HepG2 (cell line): Measurements from ENCODE around the gene SAMD10. TPM values are rescaled to one million over a fixed set of nuclear protein-coding genes. Genes with fewer than 3 reads are reported as not detected.

Experiments used
- GPBP1L1 ChIP-seq: sonication (generic); formaldehyde crosslinking; IDR thresholded peaks from 2 replicates; pipeline ENCODE4 v1.5.0; 2020; ENCODE audit warnings: mild to moderate bottlenecking, missing genetic modification reagents
- HDAC2 ChIP-seq: sonication (generic); formaldehyde crosslinking; IDR thresholded peaks from 2 replicates; pipeline ENCODE4 v1.4.0; 2020; ENCODE audit warnings: missing genetic modification reagents
- HOXA7 ChIP-seq: sonication (generic); formaldehyde crosslinking; IDR thresholded peaks from 2 replicates; pipeline ENCODE4 v1.8.1; 2022; ENCODE audit warnings: mild to moderate bottlenecking, missing genetic modification reagents, moderate library complexity
- MED1 ChIP-seq: sonication (generic); formaldehyde crosslinking; IDR thresholded peaks from 2 replicates; pipeline ENCODE4 v1.4.0; 2020; ENCODE audit warnings: missing genetic modification reagents
- SNRNP70 ChIP-seq: fragments of 200-400 bp; formaldehyde crosslinking; IDR thresholded peaks from 2 replicates; pipeline ENCODE4 v1.6.1; 2017; ENCODE audit warnings: mild to moderate bottlenecking, low read depth, low read length, moderate library complexity
- ZBTB49 ChIP-seq: sonication (generic); formaldehyde crosslinking; IDR thresholded peaks from 2 replicates; pipeline ENCODE4 v1.4.0; 2020; ENCODE audit warnings: missing genetic modification reagents, borderline replicate concordance
- ZC3H4 ChIP-seq: sonication (generic); formaldehyde crosslinking; IDR thresholded peaks from 2 replicates; pipeline ENCODE4 v1.4.0; 2020; ENCODE audit warnings: missing genetic modification reagents, borderline replicate concordance
- ZNF142 ChIP-seq: sonication (generic); formaldehyde crosslinking; IDR thresholded peaks from 2 replicates; pipeline ENCODE4 v1.4.0; 2020; ENCODE audit warnings: missing genetic modification reagents
- ZNF207 ChIP-seq: fragments of 450-650 bp; IDR thresholded peaks from 2 replicates; pipeline ENCODE4 v1.6.1; 2016; ENCODE audit warnings: antibody characterized with exemption, borderline replicate concordance
- ZNF616 ChIP-seq: sonication (generic); formaldehyde crosslinking; IDR thresholded peaks from 2 replicates; pipeline ENCODE4 v1.5.0; 2020; ENCODE audit warnings: low read depth, mild to moderate bottlenecking, missing genetic modification reagents
- ZNF670 ChIP-seq: sonication (generic); formaldehyde crosslinking; IDR thresholded peaks from 2 replicates; pipeline ENCODE4 v1.8.0; 2022; ENCODE audit warnings: mild to moderate bottlenecking, missing genetic modification reagents, borderline replicate concordance
- ZNF792 ChIP-seq: IDR thresholded peaks from 2 replicates; pipeline ENCODE4 v1.6.1; 2016
- polyA plus RNA-seq, 8 experiments: library from polyadenylated mRNA; depleted of rRNA in 3 of 8; stranded (reverse) in 7 of 8; unstranded in 1 of 8; fragments of >200 nt; fragmentation: Illumina TruSeq in 4 of 8; extraction: Trizol in 4 of 8; gene quantifications; 2 replicates each; pipeline versions ENCODE4 v1.2.1 to v1.2.3, GENCODE V29; 2011 to 2016; ENCODE audit warnings: low read depth in 4 of 8, missing spikeins in 1 of 8, mixed read lengths in 1 of 8; ENCODE audit not compliant: insufficient read depth in 1 of 8
- total RNA-seq, 5 experiments: library from RNA; depleted of rRNA; stranded (reverse); fragments of >200 nt; fragmentation: Illumina TruSeq; extraction: Trizol; gene quantifications; 2 replicates each; pipeline ENCODE4 v1.2.3, GENCODE V29; 2016; ENCODE audit warnings: low read depth in 1 of 5
- TF ChIP-seq, protein P1 (sequence below): sonication (generic); formaldehyde crosslinking; IDR thresholded peaks from 2 replicates; pipeline ENCODE4 v1.4.0; 2020; ENCODE audit warnings: mild to moderate bottlenecking, missing genetic modification reagents
- TF ChIP-seq, protein P2 (sequence below): sonication (generic); formaldehyde crosslinking; IDR thresholded peaks from 2 replicates; pipeline ENCODE4 v1.8.0; 2022; ENCODE audit warnings: missing genetic modification reagents, low read depth, mild to moderate bottlenecking, borderline replicate concordance
- TF ChIP-seq, protein P3 (sequence below): sonication (generic); formaldehyde crosslinking; IDR thresholded peaks from 2 replicates; pipeline ENCODE4 v1.4.0; 2020; ENCODE audit warnings: missing genetic modification reagents

The SAMD10 gene
- total and polyA plus RNA-seq, 2 of the 13 experiments (the other 11 are each of a cell fraction or from before 2014, with no cell fraction given) = 6.1 to 11.0 TPM

GRCh38 chr20:63955827-63956663, 23.4 kb downstream of the SAMD10 start, which contains the start of gene UCKL1 (continued):
- TF ChIP-seq ZBTB49 (CRISPR knock-in tag) (peak; percentile 53), ZNF142 (CRISPR knock-in tag) (peak; percentile 87), MED1 (CRISPR knock-in tag) (peak; percentile 95), ZNF670 (CRISPR knock-in tag) (peak; percentile 89), ZNF792 (CRISPR knock-in tag) (peak; percentile 97), GPBP1L1 (CRISPR knock-in tag) (no peak), ZNF616 (CRISPR knock-in tag) (peak; percentile 97), HOXA7 (CRISPR knock-in tag) (no peak), ZC3H4 (CRISPR knock-in tag) (peak; percentile 96), HDAC2 (CRISPR knock-in tag) (peak; percentile 97), SNRNP70 (no peak), ZNF207 (no peak)
- TF ChIP-seq, protein P1, sequence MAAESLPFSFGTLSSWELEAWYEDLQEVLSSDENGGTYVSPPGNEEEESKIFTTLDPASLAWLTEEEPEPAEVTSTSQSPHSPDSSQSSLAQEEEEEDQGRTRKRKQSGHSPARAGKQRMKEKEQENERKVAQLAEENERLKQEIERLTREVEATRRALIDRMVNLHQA = no peak
- TF ChIP-seq, protein P2, sequence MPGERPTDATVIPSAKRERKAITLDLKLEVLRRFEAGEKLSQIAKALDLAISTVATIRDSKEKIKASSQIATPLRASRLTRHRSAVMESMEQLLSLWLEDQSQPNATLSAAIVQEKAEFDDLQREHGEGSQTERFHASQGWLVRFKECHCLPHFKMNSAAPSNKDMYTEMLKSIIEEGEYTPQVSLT (CRISPR knock-in tag) = peak; percentile 80; the same call in 1 of the 2 replicates
- TF ChIP-seq, protein P3, sequence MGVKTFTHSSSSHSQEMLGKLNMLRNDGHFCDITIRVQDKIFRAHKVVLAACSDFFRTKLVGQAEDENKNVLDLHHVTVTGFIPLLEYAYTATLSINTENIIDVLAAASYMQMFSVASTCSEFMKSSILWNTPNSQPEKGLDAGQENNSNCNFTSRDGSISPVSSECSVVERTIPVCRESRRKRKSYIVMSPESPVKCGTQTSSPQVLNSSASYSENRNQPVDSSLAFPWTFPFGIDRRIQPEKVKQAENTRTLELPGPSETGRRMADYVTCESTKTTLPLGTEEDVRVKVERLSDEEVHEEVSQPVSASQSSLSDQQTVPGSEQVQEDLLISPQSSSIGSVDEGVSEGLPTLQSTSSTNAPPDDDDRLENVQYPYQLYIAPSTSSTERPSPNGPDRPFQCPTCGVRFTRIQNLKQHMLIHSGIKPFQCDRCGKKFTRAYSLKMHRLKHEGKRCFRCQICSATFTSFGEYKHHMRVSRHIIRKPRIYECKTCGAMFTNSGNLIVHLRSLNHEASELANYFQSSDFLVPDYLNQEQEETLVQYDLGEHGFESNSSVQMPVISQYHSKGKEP (CRISPR knock-in tag) = peak; percentile 51
